Measurements from ENCODE around the gene EFNA1.
"Not testable (repeated sequence)": the region's sequence is repeated elsewhere in the genome, so short reads cannot be mapped to it uniquely, and the experiment has no call there.

The EFNA1 gene

DNA sequence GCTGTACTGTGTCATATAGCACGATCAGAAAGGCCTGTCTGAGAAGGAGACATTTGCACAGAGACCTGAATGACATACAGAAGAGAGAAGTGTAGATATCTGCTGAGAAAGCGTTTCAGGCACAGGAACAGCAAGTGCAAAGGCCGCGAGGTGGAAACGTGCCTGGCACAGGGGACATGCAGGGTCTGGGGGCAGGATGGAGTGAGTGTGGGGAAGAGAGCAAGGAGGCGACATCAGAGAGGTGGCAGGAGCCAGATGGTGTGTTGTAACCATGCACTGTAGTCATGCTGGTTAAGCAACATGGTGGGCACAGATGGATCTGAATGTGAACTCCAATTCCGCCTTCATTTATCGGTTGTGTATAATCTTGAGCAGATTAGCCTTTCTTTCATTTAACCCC, 32.5 kb downstream of the EFNA1 start:
- no peak for DNase-seq

DNA sequence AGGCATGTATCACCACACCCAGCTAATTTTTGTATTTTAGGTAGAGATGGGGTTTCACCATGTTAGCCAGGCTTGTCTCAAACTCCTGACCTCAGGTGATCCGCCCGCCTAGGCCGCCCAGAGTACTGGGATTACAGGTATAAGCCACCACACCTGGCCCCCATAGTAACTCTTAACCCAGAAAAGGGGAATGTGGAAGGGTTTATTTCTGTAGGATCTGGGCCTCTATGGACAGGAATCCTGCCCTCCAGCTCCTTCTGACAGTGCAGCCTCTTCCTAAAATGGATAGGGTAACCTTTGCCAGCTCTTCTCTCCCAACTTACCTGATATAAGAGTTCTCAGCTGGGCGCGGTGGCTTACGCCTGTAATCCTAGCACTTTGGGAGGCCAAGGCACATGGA, 35.0 kb downstream of the EFNA1 start:
- not testable (repeated sequence) for DNase-seq

- not testable (repeated sequence) for DNase-seq
Observed at GRCh38 chr1:155163785-155164184, 36.1 kb downstream of the EFNA1 start.

DNA sequence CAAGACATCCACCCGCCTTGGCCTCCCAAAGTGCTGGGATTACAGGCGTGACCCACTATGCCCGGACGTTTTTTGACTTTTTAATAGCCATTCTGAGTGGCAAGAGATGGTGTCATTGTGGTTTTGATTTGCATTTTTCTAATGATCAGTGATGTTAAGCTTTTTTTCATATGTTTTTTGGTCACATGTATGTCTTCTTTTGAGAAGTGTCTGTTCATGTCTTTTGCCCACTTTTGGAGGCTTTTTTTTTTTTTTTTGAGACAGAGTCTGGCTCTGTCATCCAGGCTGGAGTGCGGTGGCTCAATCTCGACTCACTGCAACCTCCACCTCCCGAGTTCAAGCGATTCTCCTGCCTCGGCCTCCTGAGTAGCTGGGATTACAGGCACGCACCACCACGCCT, 36.9 kb downstream of the EFNA1 start:
- not testable (repeated sequence) for DNase-seq

GRCh38 chr1:155166051-155166470, 38.4 kb downstream of the EFNA1 start:
- DNase-seq = no peak

GRCh38 chr1:155166471-155167165, 38.9 kb downstream of the EFNA1 start:
- no peak for DNase-seq

- peak; percentile 85 for DNase-seq
Observed at GRCh38 chr1:155167166-155168104, 39.8 kb downstream of the EFNA1 start.

- not testable (repeated sequence) for DNase-seq
Observed at GRCh38 chr1:155168105-155168445, 40.4 kb downstream of the EFNA1 start.

- no peak for DNase-seq
Observed at GRCh38 chr1:155168456-155169210, 41.0 kb downstream of the EFNA1 start.

GRCh38 chr1:155169541-155169940, 41.9 kb downstream of the EFNA1 start:
- DNase-seq = no peak

DNA sequence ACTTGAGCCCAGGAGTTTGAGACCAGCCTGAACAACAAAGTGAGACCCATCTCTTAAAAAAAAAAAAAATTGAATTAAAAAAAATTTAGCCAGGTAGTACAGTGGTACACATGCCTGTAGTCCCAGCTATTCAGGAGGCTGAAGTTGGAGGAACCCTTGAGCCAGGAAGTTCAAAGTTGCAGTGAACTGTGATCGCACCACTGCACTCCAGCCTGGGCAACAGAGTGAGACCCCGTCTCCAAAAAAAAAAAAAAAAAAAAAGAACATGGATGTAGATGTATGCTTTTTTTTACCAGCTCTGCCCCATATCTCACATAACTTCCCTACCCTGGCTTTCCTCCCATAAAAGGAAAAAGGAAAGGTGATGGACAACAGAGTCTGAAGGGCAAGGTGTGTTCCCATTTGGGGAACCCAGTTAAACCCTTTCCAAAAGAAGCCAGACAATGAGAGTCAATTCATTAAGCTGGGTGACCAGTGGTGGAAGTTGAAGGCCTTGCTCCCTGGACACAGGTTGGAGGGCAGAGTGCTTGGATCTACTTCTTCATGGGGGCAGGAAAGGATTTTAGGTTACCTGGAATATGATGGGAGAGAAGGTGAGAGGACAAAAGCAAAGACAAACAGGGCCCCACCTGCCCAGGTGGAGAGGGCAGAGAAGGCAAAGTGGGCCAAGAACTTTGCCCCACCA, 42.6 kb downstream of the EFNA1 start:
- no peak for DNase-seq

DNA sequence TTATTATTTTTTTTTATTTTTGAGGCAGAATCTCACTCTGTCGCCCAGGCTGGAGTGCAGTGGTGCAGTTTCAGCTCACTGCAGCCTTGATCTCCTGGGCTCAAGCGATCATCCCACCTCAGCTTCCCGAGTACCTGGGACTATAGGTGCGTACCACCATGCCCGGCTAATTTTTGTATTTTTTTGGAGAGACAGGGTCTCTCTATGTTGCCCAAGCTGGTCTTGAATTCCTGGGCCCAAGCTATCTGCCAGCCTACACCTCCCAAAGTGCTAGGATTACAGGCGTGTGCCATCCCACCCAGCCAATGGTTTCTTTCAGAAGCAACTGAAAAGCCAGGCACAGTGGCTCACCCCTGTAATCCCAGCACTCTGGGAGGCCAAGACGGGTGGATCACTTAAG, 43.1 kb downstream of the EFNA1 start:
- DNase-seq = no peak

- no peak for DNase-seq
Observed at GRCh38 chr1:155171836-155172731, 44.4 kb downstream of the EFNA1 start.

DNA sequence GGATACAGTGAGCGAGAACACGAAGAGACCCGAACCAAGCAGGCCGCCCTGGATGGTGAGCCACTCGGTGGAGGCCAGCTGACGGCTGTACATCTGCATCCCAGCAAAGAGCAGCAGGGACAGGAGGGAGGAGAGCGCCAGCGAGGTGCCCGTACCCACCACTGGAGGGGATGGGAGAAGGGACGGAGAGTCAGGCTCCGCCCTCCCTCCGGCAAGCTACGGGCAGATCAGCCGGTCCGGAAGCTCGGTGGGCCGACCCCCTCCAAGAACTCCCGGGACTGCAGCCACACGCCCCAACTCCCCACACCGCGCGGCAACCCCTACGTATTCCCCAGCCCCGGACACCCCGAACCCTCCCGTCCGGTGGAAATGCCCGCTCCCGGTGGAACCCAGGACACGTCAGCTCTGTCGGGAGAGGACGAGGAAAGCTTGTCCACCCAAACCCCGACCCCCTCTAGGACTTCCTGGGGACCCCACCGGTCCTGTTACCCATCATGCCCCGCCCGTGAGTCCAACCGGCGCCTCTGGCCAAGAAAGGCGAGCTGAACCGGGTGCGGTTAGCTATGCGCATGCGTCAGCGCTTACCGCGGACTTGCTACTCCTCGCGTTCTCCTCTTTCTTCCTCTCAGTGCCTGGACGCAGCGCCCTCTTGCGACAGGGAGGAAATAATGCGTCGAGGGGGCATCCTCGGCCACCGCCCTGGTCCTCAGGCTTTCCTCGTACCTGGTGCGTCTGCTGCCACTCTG, 45.2 kb downstream of the EFNA1 start, which contains the start of gene KRTCAP2:
KRTCAP2 (minus strand) TSS at position 573 of the 746 bp plus-strand sequence; CDS start at position 493, 80 bp downstream.
- peak; percentile 98 for DNase-seq

DNA sequence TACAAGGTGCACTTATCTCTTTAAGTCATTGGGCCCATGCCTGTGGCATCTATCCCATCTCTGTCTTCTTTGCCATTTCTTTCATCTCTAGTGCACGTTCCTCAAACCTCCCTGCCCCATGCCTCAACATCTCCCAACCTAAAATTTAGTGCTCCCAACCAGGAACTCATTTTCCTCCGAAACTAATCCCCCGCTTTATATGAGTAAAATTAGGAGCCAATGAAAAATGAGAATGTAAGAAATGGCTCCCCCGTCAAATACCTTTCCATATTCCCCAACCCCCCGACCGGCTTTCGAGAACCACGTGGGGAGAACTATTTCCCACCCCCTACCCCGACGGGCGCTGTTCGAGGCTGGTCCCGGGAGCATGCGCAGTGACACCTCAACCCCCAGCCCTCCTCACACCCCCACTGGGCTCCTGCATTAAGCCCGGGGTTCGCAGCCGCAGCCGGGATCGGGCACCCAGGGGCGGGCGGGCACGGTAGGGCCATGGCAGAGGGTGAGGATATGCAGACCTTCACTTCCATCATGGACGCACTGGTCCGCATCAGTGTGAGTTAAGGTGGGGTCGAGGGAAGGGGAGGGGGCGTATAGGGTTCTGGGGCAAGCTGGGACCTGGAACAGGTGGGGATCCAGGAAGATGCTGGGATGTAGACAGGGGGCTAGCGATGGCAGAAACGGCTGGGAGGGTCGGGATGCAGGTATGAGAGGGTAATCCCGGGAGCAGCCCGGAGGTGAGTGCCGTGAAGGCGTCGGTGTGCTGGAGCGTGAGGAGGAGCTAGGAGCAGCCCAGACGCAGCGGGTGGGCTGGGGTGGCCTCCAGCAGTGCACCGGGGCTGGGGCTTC, 46.0 kb downstream of the EFNA1 start, which contains the start of gene TRIM46:
TRIM46 (plus strand) TSS at position 372 of the 846 bp plus-strand sequence; CDS start at position 490, 118 bp downstream.
- DNase-seq = no peak

- no peak for DNase-seq
Observed at GRCh38 chr1:155174324-155175280, 46.9 kb downstream of the EFNA1 start.

GRCh38 chr1:155175281-155175926, 47.7 kb downstream of the EFNA1 start:
- no peak for DNase-seq

DNA sequence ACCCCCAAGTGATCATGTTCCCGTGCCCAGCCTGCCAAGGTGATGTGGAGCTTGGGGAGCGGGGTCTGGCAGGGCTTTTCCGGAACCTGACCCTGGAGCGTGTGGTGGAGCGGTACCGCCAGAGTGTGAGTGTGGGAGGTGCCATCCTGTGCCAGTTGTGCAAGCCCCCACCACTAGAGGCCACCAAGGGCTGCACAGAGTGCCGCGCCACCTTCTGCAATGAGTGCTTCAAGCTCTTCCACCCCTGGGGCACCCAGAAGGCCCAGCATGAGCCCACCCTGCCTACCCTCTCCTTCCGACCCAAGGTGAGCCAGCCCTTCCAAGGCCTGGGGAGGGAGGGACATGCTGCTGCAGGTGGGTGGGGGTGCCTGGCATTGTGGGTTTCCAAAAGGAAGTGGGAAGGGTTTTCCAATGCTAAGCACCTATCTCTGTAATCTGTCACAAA, 48.3 kb downstream of the EFNA1 start:
- DNase-seq = no peak
